KOPT-K1 (cell line): Measurements from ENCODE around the gene SORCS3.

ENCODE experiments used
- H3K27ac ChIP-seq: fragments of 200-600 bp; sonication (generic); 2 replicates; pipeline ENCODE4 v1.5.1; 2016; ENCODE audit warnings: antibody characterized with exemption, mild to moderate bottlenecking, low read depth, low read length; ENCODE audit not compliant: poor library complexity, severe bottlenecking
- H3K36me3 ChIP-seq: fragments of 200-600 bp; sonication (generic); 2 replicates; pipeline ENCODE4 v1.5.1; 2017; ENCODE audit warnings: antibody characterized with exemption, mild to moderate bottlenecking, low read length, moderate library complexity; ENCODE audit not compliant: insufficient read depth
- H3K9me3 ChIP-seq: fragments of 200-600 bp; sonication (generic); 2 replicates; pipeline ENCODE4 v1.5.1; 2017; ENCODE audit warnings: antibody characterized with exemption, low read length, mild to moderate bottlenecking; ENCODE audit not compliant: insufficient read depth, poor library complexity, severe bottlenecking

SORCS3 gene

GRCh38 chr10:105192861-105193260, 551.8 kb downstream of the SORCS3 start:
- Histone ChIP-seq H3K36me3 (no peaks in the 10 kb centered on the region), H3K27ac (no peak overlapping the region), H3K9me3 (no peaks in the 10 kb centered on the region)

DNA sequence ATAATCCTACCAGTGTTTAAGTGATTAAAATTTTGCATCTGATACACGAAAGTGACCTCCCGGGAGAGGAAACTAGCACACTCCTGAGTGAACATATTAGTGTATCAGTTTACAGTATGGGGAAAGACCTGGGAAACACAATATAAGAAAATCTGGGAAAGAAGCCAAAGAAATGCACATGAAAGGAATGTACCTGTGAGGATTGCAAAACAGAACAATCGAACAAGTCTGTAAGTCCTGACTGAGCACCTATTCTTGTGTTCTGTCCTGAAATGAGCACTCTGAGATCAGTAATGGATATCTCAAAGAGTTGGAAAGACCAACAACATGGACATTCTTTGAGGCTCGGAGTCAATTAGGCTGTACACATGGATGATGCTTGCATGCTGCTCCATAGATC, 554.7 kb downstream of the SORCS3 start:
- Histone ChIP-seq H3K9me3 (no peaks in the 10 kb centered on the region), H3K36me3 (no peaks in the 10 kb centered on the region), H3K27ac (no peak overlapping the region)

GRCh38 chr10:105197598-105198364, 556.7 kb downstream of the SORCS3 start:
- no peaks in the 10 kb centered on the region for H3K9me3 ChIP-seq
- H3K36me3 ChIP-seq = no peaks in the 10 kb centered on the region
- no peak overlapping the region for H3K27ac ChIP-seq

DNA sequence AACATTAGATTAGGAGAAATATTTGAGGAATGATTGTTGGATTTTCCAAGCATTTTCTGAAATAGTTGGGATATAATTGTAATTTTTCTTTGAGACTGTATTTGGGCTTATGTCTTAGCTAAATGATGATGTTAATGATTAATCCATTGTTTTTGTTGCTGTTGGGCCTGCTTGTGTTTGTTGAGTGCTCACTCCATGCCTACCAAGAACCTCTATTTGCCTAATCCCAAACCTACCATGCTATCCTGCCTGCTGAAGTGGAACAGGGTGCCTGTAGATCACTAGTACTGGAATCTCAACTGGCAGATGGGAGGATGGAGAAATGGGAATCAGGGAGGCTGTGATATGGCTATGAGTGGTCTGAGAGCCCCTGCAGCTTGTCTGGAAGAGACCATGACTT, 565.5 kb downstream of the SORCS3 start:
- Histone ChIP-seq H3K36me3 (no peaks in the 10 kb centered on the region), H3K9me3 (no peaks in the 10 kb centered on the region), H3K27ac (no peak overlapping the region)

- H3K27ac ChIP-seq = no peak overlapping the region
- no peaks in the 10 kb centered on the region for H3K9me3 ChIP-seq
- H3K36me3 ChIP-seq = no peaks in the 10 kb centered on the region
Observed at GRCh38 chr10:105207476-105207995, 566.4 kb downstream of the SORCS3 start.

DNA sequence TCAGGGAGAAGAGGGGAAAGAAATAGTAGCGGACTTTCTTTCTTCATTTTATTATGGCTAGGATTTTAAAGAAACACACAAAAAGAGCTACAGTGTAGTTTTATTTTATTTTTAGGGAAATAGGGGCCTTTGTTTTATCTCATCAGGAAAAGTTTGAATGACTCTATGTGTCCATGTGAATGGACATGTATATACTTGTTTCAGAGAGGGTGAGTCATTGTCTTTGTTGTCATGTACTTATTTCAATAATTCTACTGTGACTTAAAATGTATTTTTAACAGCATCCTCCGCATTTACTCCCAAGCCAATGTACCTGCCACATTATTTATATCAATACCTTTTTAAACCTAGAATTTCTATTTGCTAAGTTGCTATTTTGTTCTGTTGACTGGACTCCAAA, 569.5 kb downstream of the SORCS3 start:
- no peak overlapping the region for H3K27ac ChIP-seq
- H3K36me3 ChIP-seq = no peaks in the 10 kb centered on the region

GRCh38 chr10:105237685-105238084, 596.6 kb downstream of the SORCS3 start:
- Histone ChIP-seq H3K9me3 (peaks cover 4% of the 10 kb centered on the region), H3K36me3 (no peaks in the 10 kb centered on the region)

More for the DNA sequence above, 569.5 kb downstream of the SORCS3 start:
- no peaks in the 10 kb centered on the region for H3K9me3 ChIP-seq

DNA sequence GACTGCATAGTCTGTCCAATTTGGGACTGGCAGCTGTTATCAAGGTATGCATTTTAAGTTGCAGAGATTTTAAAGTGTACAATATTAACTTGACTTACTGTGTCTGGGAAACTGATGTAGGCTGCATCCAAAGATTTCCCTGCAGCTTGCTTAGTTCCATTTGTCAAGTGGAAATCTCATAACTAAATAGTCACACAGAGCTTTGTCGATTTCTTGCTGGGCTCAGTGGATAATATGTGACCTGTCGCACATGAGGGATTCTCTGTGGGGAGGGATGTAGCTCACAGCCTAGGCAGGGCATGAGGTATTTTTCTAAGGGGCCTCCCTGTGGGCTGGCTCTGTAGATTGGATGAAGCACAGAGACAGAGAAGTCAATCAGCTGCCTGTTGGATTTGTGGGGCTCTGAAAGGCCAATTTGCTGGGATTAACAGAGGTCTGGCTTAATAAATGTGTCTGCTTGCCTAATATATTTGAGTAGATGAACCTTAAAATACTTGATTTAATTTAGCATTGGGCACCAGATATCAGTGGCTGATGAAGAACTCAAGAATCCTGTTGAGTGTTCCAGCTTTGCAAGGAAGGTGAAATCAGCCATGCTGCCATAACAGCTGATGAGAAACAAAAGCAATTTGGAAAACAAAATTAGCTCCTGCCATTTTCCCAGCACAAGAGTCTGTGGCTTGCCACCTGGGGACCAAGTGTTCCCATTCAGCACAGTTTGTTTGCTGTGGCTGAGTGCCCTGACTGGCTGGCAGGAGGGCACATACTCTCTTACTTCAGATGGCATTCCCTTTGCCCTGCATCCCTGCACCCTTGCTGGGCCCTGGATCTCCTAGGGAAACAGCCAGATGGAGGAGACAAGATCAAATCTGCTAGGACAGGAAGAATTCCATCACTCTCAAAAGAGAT, 598.5 kb downstream of the SORCS3 start:
- H3K36me3 ChIP-seq = no peaks in the 10 kb centered on the region
- H3K27ac ChIP-seq = no peak overlapping the region
- H3K9me3 ChIP-seq = peaks cover 3% of the 10 kb centered on the region

More at GRCh38 chr10:105237685-105238084, 596.6 kb downstream of the SORCS3 start:
- H3K27ac ChIP-seq = no peak overlapping the region

DNA sequence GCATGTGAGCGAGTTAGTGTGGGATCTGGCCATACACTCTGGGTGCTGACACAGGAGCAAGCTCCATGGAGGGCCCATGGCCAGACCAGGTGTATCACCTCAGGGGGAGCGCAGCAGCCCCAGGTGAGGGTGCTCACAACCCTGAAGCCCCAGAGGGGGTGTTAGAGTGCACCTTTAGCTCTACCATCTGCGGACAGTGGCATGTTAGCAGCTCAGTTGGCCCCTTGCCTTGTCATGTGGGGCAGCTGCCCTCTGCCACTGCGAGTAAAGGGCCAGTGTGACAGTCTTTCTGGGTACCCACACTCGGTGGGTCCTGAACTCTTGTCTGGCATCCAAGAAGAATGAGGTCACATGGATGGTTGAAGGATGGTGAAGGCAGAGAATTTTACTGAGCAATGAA, 600.2 kb downstream of the SORCS3 start:
- no peak overlapping the region for H3K27ac ChIP-seq
- H3K36me3 ChIP-seq = no peaks in the 10 kb centered on the region
- H3K9me3 ChIP-seq = no peaks in the 10 kb centered on the region

DNA sequence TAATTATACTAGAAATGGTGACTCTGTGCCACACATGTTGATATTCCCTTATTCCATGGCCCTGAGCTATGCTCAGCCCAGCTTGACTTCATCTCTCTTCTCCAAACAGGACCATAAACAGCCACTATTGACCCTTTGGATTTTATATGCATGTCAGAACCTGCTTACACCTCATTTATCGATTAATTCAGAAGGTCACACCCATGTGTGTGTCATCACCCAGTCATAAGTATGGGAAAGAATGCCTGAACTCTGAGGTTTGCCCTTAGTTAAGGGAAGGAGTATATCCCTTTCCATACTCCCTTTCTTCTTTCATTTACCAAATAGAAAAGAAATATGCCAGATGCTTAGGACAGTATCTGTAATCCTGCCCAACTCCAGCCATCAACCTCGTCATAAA, 602.3 kb downstream of the SORCS3 start:
- Histone ChIP-seq H3K36me3 (no peaks in the 10 kb centered on the region), H3K9me3 (no peaks in the 10 kb centered on the region), H3K27ac (no peak overlapping the region)

DNA sequence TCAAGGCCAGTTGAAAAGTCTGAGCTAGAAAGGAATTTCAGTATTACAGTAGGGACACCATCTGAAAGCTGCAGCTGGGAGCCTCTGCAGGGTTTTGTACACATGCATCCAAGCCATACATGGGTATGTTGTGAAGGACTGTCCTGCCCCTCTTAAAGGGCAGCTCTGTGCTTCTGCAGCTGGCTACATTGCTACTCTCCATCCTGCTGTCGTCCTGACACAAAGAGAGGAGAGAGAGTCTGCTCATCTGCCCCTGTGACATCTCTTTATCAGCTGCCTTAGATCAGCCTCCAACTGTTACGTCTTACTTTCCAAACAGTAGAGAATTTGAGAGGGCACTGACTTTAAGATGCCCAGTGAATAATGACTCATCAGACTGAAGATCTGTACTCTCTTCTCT, 602.7 kb downstream of the SORCS3 start:
- Histone ChIP-seq H3K36me3 (no peaks in the 10 kb centered on the region), H3K9me3 (no peaks in the 10 kb centered on the region), H3K27ac (no peak overlapping the region)

- no peaks in the 10 kb centered on the region for H3K9me3 ChIP-seq
- H3K27ac ChIP-seq = no peak overlapping the region
- no peaks in the 10 kb centered on the region for H3K36me3 ChIP-seq
Observed at GRCh38 chr10:105247831-105248499, 606.9 kb downstream of the SORCS3 start.

- Histone ChIP-seq H3K27ac (no peak overlapping the region), H3K36me3 (no peaks in the 10 kb centered on the region), H3K9me3 (no peaks in the 10 kb centered on the region)
Observed at GRCh38 chr10:105252911-105253310, 611.8 kb downstream of the SORCS3 start.

GRCh38 chr10:105253515-105254212, 612.6 kb downstream of the SORCS3 start:
- Histone ChIP-seq H3K27ac (no peak overlapping the region), H3K36me3 (no peaks in the 10 kb centered on the region), H3K9me3 (no peaks in the 10 kb centered on the region)
